GM12878 (cell line): ENCODE measurements around the gene SNTN.

Experiments used
- BCL11A ChIP-seq: IDR thresholded peaks from 2 replicates; pipeline ENCODE4 v1.6.1; 2011; ENCODE audit warnings: low read depth, low read length
- CEBPB ChIP-seq, 2 experiments: fragments of 150-350 bp in 1 of 2; IDR thresholded peaks; 2 replicates each; pipeline ENCODE4 v1.6.1; 2012 to 2014; ENCODE audit warnings: low read depth in 2 of 2, low read length in 2 of 2, borderline replicate concordance in 1 of 2, inconsistent platforms in 1 of 2
- CHD1 ChIP-seq: IDR thresholded peaks from 2 replicates; pipeline ENCODE4 v1.6.1; 2012; ENCODE audit warnings: low read depth, low read length, improper control_type of control experiment
- CTCF ChIP-seq, 3 experiments: IDR thresholded peaks in 2 of 3; conservative IDR thresholded peaks in 1 of 3; 2 replicates each; pipeline ENCODE4 v1.5.1; 2011; ENCODE audit warnings: low read depth in 3 of 3, low read length in 3 of 3, mild to moderate bottlenecking in 3 of 3, control low read depth in 2 of 3, moderate library complexity in 2 of 3, inconsistent platforms in 1 of 3, mixed read lengths in 1 of 3; ENCODE audit not compliant: control insufficient read depth in 2 of 3, insufficient read depth in 1 of 3; ENCODE audit errors: extremely low read depth in 1 of 3
- ESRRA ChIP-seq: IDR thresholded peaks from 2 replicates; pipeline ENCODE4 v1.6.1; 2012; ENCODE audit warnings: mild to moderate bottlenecking, low read length, improper control_type of control experiment
- MXI1 ChIP-seq: fragments of 150-350 bp; IDR thresholded peaks from 2 replicates; pipeline ENCODE4 v1.6.1; 2011; ENCODE audit warnings: low read depth, mild to moderate bottlenecking, inconsistent platforms, low read length, improper control_type of control experiment
- PML ChIP-seq: IDR thresholded peaks from 2 replicates; pipeline ENCODE4 v1.6.1; 2012; ENCODE audit warnings: low read length, inconsistent platforms
- RAD21 ChIP-seq: IDR thresholded peaks from 2 replicates; pipeline ENCODE4 v1.6.1; 2011; ENCODE audit warnings: mild to moderate bottlenecking, low read depth, low read length, moderate library complexity; ENCODE audit not compliant: insufficient read depth
- SIN3A ChIP-seq: IDR thresholded peaks from 2 replicates; pipeline ENCODE4 v1.6.1; 2012; ENCODE audit warnings: low read depth, low read length, improper control_type of control experiment
- SREBF2 ChIP-seq: IDR thresholded peaks from 2 replicates; pipeline ENCODE4 v1.6.1; 2012; ENCODE audit warnings: mild to moderate bottlenecking, low read length
- YBX1 ChIP-seq: fragments of 450-650 bp; IDR thresholded peaks from 2 replicates; pipeline ENCODE4 v1.6.1; 2016; ENCODE audit warnings: antibody characterized with exemption
- ZBTB40 ChIP-seq: fragments of 450-650 bp; IDR thresholded peaks from 2 replicates; pipeline ENCODE4 v1.6.1; 2016; ENCODE audit warnings: mild to moderate bottlenecking, moderate library complexity, borderline replicate concordance

GRCh38 chr3:63617391-63617790, 35.1 kb upstream of the SNTN start:
- TF ChIP-seq CTCF (IDR thresholded peaks at IDR 0.05 in 2 of 3, conservative IDR thresholded peaks at IDR 0.05 in 1 of 3; ENCODE audit: control insufficient read depth in 2 of 3, extremely low read depth in 1 of 3, insufficient read depth in 1 of 3, low read depth in 3 of 3, low read length in 3 of 3): no peak
- TF ChIP-seq ESRRA: no peak
- TF ChIP-seq BCL11A: no peak
- TF ChIP-seq MXI1: no peak
- no peak for TF ChIP-seq YBX1
- TF ChIP-seq RAD21: no peak
- TF ChIP-seq CEBPB (IDR thresholded peaks at IDR 0.05; ENCODE audit: borderline replicate concordance in 1 of 2, low read depth in 2 of 2, low read length in 2 of 2): no peak
- no peak for TF ChIP-seq ZBTB40
- no peak for TF ChIP-seq CHD1
- no peak for TF ChIP-seq SIN3A
- TF ChIP-seq PML: no peak
- no peak for TF ChIP-seq SREBF2
